NCI-H1694 treated with DMSO at 0.1 percent for 48 hours (cell line): ENCODE results near the gene ACBD5.
A peak's percentile ranks its signal among the peaks of the same experiment; 100 is the strongest.
"Not testable (repeated sequence)": the region's sequence is repeated elsewhere in the genome, so short reads cannot be mapped to it uniquely, and the experiment has no call there.

Experiments used
- DNase-seq: peaks from one replicate; lab custom pipeline; 2025; lab: John Stamatoyannopoulos, UW

Gene ACBD5

GRCh38 chr10:27240212-27241009 is at the start of gene ACBD5:
Gene ACBD5, minus strand, starts transcription at chr10:27240797. Its CDS starts 109 bp downstream, at chr10:27240688.
- peak; percentile 56 for DNase-seq

GRCh38 chr10:27285093-27285492 is 44.5 kb upstream of the ACBD5 start:
- DNase-seq, result no peak

- DNase-seq, result no peak
Observed at GRCh38 chr10:27276581-27276980, 36.0 kb upstream of the ACBD5 start.

GRCh38 chr10:27266025-27266424 is 25.4 kb upstream of the ACBD5 start:
- DNase-seq, result not testable (repeated sequence)

GRCh38 chr10:27262788-27263187 is 22.2 kb upstream of the ACBD5 start:
- not testable (repeated sequence) for DNase-seq

GRCh38 chr10:27258838-27259812 is 18.5 kb upstream of the ACBD5 start:
- no peak for DNase-seq

GRCh38 chr10:27258492-27258837 is 17.9 kb upstream of the ACBD5 start:
- DNase-seq, result no peak

- no peak for DNase-seq
Observed at GRCh38 chr10:27256299-27257189, 15.9 kb upstream of the ACBD5 start.

- no peak for DNase-seq
Observed at GRCh38 chr10:27253576-27253975, 13.0 kb upstream of the ACBD5 start.

- no peak for DNase-seq
Observed at GRCh38 chr10:27252267-27253000, 11.8 kb upstream of the ACBD5 start.

- no peak for DNase-seq
Observed at GRCh38 chr10:27251554-27251953, 11.0 kb upstream of the ACBD5 start.

- no peak for DNase-seq
Observed at GRCh38 chr10:27248215-27248614, 7.6 kb upstream of the ACBD5 start.

GRCh38 chr10:27247441-27247840 is 6.8 kb upstream of the ACBD5 start:
- no peak for DNase-seq

GRCh38 chr10:27247006-27247405 is 6.4 kb upstream of the ACBD5 start:
- no peak for DNase-seq

GRCh38 chr10:27245836-27246235 is 5.2 kb upstream of the ACBD5 start:
- DNase-seq, result no peak

GRCh38 chr10:27244976-27245375 is 4.4 kb upstream of the ACBD5 start:
- DNase-seq, result no peak

- DNase-seq, result peak; percentile 72
Observed at GRCh38 chr10:27242951-27243551, 2.5 kb upstream of the ACBD5 start.

- DNase-seq, result no peak
Observed at GRCh38 chr10:27242473-27242950, 1.9 kb upstream of the ACBD5 start.

- DNase-seq, result peak; percentile 84
Observed at GRCh38 chr10:27241652-27242472, 1.3 kb upstream of the ACBD5 start.
